ENCODE results near the gene RIBC1.
A peak's percentile ranks its signal among the peaks of the same experiment; 100 is the strongest.
"Not testable (repeated sequence)": the region's sequence is repeated elsewhere in the genome, so short reads cannot be mapped to it uniquely, and the experiment has no call there.

The RIBC1 gene

DNA sequence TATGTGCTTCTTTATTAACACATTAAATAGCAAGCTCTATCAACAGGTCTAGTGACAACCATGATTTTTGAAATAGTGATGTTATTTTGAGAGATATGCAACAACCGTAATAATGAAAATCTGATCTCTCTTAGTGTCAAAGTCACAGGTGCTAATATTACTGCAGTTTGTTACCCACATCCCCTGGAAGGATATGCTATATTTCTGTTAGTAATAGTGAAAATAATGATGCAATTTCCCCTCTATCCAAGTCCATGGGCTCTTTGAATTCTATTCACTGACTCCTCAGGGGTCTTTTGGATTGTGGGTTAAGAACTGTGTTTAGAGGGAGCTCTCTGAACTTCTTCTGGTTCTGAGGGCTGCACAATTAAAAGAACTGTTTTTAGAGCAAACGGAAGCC, 14.5 kb downstream of the RIBC1 start:
- DNase-seq, result no peak

DNA sequence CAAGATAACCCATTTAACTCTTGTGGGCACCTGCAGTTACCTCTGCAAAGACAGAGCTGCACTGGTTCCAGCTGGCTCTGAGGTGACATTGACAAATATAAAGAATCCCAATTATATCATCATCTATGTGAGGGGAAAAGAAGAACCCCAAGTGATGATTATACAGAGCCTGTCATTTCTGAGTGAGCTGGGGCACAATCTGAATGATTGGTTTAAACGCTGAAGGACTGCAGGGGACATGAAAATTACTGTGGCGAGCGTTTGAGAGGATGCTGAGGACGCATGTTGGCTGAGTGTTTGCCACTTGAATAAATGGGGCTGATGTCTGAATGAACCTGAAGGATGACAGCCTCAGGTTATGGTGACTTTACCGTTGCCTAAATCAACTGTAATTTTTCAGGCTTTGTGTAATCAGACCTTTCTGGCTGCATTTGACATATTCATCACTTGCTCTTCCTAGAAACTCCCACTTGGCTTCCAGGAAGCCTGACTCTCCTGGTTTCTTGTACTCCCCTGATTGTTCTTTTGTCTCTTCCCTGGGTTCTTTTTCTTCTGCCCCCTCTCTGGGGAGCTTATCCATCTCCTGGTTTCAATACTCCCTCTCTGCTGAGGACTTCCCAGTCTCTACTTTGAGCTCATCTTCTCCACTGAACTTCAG, 15.6 kb downstream of the RIBC1 start:
- no peak for DNase-seq

GRCh38 chrX:53438832-53439230, 16.2 kb downstream of the RIBC1 start:
- no peak for DNase-seq

DNA sequence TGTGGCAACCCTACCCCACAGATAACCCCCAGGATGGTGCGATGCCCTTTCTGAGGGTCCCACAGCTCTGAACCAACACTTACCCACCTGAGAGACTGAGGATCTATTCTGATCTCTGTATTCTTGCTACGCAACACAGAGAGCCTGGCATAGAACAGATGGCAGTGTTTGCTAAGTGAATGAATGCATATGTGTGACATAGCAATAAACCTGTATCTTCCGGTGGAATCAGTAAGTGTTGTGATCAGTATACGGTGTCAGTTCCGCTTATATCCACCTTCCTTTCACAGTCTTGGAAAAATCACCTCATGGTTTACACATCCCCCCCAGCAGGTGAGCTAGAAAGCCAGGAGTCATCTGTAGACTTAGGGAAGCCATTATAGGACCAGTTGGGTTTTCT, 17.4 kb downstream of the RIBC1 start:
- DNase-seq, result no peak

DNA sequence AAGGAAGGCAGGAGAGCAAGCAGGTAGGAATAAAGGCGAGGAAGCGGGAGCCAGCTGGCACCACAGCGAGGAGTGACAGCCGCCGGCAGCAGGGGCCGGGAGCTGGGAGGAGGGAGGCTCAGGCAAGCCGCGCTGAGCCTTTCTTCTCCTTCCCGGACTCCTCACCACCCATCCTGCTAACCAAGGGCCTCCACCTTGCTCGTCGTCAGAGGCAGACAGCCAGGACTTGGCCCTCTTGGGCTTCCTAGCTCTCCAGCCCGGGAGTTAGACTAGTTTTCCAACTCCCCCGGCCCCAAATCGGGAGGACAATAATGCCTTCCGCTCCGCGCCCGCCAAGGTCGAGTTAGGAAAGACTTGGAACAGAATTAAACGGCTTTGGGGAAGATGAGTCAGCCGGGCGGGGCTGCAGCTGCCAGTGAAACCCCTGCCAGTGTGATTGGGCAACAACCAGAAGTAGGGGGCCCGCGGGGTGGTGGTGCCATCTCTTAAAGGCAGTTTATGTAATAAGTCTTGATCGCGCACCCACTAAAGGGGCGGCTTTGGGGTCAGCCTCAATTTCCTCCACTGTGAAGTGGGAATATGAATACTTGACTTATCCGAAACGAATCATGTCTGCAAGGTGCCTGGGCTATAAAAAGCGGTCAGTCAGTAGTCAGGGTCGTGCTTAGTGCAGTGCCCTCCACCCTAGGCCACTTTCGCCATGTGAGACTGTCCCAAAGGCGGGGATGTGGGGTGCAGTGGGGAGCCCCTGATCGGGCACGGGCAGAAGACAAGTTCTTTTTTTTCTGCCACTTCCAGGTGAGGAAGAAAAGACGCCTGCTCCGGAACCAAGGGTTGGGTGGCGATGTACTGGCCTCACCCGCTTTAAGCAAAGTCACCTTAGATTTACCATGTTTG, 18.2 kb downstream of the RIBC1 start:
- DNase-seq, result no peak

DNA sequence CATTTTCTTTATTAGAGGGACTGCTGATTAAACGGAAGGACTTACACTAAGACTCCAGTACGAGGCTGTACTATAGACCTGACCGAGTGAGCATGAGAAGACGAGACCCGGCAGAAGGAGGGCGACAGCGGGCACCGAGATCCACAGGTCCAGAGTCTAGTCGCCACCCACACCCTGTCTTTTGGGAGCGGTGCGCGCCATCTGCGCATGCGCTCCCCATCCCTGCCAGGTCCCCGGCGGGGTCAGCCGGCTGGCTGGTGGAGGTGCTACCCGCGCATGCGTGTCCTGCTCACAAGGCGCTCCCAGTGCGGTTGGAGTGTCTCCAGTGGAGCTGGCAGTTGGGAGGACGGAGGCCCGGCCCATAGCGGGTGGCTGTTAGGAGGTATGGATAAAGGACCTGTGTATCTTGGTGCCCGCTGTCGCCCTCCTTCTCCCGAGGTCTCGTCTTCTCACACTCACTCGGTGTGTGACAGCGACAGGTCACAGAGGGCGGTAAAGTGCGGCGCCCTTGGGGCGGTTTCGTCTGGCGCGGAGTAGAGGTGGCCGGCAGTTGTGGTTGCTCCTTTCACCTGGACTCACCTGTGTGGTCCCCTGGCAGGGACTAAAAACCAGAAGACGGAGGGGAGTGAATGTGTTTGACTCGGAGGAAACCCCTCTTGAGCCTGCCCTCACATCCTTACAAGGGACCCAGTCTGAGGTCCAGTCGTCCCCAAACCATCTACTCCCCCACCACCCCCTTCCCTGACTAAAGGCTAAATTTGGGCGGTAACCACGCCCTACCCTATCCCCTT, 19.1 kb downstream of the RIBC1 start:
- DNase-seq, result peak; percentile 68 to 74

DNA sequence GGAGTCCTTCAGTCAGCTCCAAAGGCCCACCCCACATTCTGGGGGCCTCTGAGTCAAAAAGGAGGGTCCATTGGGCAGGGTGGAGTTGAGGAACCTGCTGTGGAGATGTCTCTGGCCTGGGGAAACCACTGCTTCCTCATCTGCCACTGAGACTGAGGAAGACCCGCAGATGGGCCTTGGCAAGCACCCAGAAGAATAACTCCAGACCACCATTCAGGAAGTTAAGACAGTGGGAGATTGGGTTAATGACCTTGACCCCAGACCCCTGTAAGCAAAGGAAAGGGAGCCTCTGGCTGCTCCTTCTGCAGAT, 19.6 kb downstream of the RIBC1 start:
- DNase-seq, result no peak

GRCh38 chrX:53445977-53446376, 23.3 kb downstream of the RIBC1 start:
- DNase-seq, result peak; percentile 11 to 44

- no peak for DNase-seq
Observed at GRCh38 chrX:53447441-53447840, 24.8 kb downstream of the RIBC1 start.

DNA sequence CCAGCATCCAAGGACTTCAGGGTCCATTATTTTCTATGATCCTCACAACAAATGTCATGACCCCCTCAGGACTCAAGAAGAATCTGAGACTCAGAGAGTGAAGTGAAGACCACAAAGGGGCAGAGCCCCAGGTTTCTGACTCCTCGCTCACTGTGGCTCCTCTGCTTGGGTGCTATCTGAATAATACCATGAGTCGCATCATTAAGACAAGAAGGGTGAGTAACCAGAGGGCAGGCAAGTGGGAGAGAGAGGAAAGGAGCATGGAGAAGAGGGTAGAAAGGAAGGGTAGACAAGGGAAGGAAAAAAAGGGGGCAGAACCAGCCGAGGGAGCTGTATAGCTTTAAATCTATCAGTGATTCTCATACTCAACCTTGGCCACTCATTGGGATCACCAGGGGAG, 27.0 kb downstream of the RIBC1 start:
- no peak for DNase-seq

GRCh38 chrX:53452812-53453211, 30.1 kb downstream of the RIBC1 start:
- DNase-seq, result no peak

DNA sequence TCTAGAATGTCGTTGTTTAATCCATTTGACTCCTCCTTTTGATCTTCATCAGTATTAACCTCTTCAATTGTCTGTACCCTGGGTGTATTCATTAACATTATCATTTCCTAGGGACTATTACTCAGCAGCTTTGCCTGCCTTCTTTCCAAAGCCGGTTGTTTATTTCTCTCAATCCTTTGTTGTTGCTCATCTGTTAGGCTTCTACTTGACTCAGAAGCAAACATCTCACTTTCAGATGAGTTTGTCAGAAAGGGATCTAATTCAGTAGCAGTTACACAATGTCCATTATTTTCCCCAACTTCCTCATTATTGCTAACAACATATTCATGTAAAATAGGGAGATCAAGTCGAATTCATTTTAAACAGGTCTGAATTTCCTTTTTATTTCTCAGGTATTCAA, 33.6 kb downstream of the RIBC1 start:
- DNase-seq, result no peak

DNA sequence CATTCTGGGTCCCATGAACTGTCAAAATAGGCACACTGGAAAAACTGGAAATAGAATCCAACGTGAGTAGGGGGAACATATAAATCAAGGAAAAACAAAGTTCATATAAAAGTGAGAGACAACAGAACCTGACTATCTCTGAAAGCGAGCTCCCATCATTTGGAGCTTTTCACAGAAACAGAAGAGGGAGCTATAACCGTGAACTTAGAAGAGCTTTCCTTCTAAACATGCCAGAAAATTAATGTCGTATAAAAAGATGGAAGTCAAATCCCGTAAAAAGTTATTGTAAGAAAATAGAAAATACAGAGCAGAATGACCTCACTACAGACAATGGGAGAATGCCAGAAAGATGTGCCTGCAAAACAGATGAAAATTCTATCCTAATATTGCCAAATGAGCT, 35.4 kb downstream of the RIBC1 start:
- DNase-seq, result no peak

- not testable (repeated sequence) for DNase-seq
Observed at GRCh38 chrX:53468659-53469058, 46.0 kb downstream of the RIBC1 start.

- DNase-seq, result no peak
Observed at GRCh38 chrX:53471346-53471745, 48.7 kb downstream of the RIBC1 start.

DNA sequence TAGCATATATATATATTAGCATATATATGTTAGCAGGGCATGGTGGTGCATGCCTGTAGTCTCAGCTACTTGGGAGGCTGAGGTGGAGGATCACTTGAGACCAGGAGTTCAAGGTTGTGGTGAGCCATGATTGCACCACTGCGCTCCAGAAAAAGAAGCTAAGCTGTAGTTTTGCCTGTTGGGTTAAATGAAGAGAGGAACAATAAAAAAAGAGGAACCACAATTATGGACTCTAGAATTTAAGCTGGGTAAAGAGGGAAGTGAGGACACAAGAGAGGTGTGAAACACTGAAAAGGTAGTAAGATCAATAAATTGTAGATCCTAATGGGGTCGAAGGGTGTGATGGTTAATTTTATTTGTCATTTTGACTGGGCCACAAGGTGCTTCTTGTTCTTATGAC, 52.0 kb downstream of the RIBC1 start:
- no peak for DNase-seq

- DNase-seq, result no peak
Observed at GRCh38 chrX:53476371-53476770, 53.7 kb downstream of the RIBC1 start.

GRCh38 chrX:53479301-53479700, 56.6 kb downstream of the RIBC1 start:
- DNase-seq, result no peak

All from activated CD4-positive, alpha-beta T cell treated with anti-CD3 and anti-CD28 coated beads for 4 hours (primary cell).